Stimulated activated CD4-positive, alpha-beta T cell treated with anti-CD3 and anti-CD28 coated beads, Interleukin-15, amount 100 ng/mL, for 1 hour (primary cell): ENCODE results near the gene WDR26.

Experiments used
- DNase-seq, 2 donors: peaks; one replicate each; pipeline ENCODE4 v3.0.0-alpha.2; 2020; ENCODE audit warnings: low read depth in 1 of 2, low spot score in 1 of 2

Gene WDR26

DNA sequence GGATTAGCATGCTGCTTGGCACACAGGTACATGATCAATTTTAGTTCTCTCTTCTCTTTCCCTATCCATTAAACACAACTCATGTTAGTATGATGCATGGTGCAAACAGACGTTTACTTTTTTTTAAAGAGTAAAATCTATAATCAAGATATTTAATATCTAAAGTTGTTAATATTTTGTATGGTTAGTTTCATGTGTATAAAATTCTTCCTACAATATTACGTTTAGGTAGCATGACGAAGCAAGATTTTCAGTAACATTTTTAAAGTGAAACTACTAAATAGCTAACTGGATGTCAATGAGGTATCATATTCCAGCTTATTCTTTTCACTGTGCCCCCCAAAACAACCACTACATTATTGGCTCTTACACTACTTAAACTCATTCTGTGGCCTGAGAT lies 41.3 kb downstream of the WDR26 start:
- DNase-seq = no peak

DNA sequence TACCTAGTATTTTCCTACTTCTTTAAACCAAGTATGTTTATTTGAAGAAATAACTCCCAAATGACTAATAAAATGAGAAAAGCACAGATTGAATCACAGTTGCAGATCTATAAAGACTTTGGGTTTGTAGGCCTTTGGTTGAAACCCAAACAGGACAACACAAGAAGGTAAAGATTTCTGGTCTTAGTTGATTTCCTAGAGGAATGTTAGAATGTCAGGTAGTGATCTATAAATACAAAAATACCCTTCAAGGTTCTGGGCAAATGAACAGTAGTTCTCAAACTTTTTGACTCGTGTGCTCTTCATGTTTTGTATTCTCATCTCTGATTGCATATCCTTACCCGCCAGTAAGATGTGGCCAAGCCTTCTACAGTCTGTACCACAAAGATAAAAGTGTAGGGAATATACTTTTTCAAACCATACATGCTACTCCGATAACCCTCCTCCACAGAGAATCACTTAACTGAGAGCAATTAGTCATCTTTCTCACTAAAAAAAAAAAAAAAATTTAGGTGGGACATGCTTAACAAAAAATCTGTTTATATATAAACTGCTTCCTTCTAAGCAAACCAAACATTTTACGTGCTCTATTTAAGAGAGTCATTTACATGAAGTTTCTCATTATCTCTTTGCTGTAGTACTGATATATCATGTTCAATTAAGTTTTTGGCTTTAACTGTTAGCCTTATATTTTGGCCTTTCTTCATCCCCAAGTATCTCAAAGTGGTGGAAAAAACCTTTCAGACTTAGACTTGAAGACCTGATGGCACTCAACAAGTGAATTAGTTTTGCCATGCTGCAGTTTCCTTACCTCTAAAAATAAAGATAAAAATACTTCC lies 42.0 kb downstream of the WDR26 start:
- no peak for DNase-seq

DNA sequence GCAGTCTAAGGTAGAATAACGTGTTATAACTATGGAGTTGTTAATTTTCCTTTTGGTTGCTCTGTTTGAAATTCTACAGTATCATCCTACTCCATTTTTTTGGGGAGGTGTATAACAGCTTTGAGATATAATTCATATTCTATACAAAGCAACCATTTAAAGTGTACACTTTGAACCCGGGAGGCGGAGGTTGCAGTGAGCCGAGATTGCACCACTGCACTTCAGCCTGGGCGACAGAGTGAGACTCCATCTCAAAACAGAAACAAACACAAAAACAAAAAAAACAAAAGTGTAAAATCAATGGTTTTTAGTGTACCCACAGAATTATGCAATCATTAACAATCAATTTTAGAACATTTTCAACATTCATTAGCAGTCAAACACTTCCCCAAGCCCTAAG lies 44.1 kb downstream of the WDR26 start:
- no peak for DNase-seq

DNA sequence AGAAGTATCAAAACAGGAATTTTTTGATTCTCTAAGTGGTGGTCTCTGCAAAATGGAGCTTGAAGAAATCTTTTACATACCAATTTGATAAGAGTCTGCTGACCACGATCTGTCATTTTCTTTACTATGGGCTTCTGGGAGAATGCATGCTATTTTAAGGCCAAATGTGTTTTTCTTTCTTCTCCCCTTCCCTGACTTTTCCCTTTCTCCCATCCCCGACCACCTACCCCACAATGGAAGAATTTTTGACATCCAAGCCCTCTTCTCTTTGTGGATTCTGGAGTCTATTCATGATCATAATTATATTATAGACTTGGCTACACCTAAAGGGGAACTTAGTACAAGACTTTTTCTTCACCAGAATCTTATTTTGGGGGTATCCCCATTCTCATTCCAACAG lies 46.7 kb downstream of the WDR26 start:
- no peak for DNase-seq

DNA sequence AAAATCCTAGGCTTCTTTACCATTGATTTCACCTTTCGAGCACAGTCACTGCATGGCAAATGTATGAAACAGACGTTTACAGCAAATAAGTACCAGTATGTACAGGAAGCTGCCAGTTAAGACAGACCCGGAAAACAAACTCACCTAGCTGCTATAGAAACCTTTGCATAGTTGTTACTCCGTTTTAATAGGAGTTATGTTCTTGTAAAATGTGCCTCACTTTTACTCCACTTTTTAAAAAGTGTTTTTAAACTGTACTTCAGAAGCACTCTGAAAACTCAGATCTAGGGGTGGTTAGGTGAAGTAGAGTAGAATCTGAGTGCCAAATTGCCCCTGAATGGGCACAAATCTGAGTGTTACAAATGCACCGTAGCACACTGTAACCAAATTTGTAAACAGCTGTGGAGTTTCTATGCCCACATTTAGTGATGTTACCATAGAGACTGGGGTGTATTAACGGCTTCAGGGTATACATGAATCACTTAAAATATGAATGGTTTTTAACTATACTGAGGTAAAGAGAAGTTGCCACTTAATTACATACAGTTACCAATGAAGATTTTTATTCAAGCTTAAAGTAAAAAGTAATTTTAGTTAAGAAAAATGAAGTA lies 47.2 kb downstream of the WDR26 start:
- DNase-seq = no peak

DNA sequence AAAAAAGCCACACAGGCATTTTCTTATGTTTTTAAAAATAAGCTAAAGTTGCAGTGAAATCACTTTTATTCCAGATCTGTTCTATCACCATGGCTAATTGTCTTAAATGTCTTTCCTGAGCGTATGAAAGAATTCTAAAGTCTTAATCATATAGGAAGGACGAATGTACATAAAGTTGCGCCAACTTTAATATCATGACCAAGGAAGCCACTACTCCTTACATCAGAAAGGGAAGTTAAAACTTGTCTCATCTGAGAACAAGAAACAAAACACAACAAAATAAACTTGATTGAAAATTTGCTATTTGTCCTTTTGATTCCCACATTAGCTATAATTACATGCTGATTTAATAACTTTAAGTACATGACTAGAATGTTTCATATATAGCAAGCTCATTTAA lies 51.4 kb downstream of the WDR26 start:
- DNase-seq = no peak

DNA sequence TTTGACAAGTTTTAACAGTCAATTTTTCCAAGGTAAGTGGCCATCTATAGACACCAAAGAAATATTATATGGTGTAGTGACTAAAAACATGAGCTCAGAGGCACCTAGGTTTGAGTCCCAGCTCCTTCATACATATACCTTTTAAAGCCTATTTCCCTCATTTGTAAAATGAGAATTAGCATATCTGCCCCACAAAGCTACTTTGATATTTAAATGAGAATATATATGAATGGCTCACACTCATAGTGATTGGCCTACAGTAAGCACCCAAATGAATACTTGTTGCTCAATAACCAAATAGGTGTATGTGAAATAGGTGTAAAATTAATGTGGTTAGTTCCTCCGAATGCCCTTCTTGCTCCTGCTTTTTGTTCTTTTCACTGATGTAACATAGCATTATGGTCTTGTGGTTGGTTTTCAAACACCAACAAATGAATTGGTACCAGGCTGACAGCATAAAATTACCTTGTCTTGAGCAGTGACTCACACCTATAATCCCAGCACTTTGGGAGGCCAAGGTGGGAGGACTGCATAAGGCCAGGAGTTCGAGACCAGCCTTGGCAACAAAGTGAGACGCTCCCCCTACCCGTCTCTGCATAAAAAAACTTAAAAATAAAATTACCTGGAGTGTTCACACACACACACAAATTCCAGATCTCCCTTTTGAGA lies 52.6 kb downstream of the WDR26 start:
- no peak for DNase-seq

DNA sequence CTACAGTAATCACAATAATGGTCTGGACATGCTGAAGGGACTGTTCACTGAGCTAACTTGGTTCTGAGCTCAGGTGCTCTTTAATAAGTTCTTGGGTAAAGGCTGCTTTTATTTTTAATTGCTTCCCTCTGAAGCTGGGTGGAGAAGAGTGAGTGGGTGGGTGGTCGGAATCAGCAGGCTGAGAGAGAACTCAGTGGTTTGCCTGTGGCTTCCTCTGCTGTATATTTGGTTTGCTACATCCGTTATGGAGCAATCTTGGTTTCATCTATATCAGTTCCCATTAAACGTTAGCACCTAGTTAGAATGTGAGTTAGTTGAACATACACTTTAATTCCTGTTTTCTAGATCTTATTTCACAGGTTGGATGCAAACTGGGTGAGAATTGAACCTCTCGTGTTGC lies 54.6 kb downstream of the WDR26 start:
- DNase-seq = peak in 1 of 2 donors; percentile 12

DNA sequence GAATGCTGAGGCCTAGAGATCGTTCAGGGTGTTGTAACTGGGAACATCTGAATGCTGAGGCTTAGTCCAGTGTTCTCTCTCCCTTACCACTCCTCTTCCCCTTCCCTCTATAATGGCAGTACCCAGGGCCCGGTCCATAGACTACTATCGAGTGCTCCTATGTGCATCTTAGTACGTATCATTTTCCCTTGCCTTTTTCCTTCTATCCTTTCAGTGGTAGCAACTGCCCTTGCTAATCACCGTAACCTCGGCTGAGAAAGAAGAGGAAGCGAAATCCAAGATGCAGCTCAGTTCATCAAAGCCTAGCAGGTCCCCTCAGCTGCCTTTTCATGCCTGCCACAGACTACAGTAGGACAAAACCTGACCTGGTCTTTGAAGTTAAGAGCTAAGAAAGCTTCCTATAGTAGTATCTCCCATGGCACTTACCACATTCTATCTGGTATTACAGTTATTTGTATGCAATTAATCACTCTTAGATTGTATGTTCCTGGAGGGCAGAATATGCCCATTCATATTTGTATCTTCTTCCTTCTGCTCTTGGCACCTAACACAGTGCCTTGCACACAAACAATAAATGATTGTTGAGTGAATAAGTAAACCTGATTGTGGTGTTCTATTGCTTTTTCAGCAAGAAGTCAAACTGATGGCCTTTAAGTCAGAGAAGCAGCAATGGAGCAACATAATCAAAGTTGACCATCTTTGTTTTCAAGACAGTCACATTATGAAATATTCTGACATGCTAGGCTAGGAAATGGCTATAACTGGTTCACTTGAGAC lies 55.6 kb downstream of the WDR26 start:
- DNase-seq = no peak

DNA sequence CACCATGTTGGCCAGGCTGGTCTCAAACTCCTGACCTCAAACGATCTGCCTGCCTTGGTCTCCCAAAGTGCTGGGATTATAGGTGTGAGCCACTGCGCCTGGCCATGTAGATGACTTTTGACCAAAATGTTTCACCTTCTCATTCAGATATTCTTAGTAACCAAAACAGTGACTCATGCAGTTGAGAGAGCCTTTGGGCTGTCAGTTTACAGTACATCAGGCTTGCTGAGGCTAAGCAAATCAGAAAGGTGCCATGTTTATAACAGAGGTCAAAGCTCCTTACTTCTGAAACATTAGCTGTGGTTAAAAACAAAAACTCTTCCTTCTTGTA lies 57.0 kb downstream of the WDR26 start:
- no peak for DNase-seq

DNA sequence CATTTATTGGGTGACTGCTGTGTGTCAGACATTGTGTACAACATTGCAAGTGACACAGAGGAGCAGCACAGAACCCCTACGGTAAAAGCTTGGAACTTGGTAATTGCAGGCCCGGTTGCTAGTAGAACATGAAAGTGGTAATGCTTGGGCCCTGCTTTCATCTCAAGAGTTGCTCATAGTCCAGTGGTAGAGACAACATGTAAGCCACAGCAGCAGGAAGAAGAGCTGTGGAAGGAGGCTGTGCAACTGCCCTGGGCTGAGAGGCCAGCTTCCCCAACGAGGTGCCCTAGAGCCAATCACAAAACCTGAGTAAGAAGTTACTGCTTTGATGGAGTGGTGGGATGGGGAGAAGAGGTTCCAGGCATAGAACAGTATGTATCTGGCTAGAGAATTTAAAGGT lies 59.5 kb downstream of the WDR26 start:
- DNase-seq = no peak

DNA sequence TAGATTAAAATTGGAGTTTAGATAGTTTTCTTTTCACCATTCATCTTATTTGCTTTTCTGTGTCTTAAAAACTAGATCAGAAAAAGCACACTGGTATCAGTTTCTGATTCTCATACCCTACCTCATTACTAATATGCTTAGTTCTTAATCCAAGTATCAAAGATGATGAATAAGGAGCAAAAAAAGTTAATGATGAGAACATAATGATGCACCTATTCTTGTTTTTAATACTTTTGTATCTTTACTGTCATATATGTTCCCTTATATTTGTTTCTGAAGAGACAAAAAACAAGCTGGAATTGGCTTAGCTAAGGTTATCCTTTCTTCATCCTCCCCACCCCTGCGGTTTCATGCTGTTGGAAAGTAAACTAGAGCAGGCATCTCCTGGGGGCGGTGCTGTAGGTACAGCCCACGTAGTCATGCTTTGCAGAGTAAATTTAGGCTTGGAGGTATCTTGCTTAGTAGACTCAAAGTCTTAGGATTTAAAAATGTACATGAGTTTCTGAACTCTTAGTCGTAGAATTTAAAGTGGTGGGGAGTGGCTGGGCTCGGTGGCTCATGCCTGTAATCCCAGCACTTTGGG lies 61.5 kb downstream of the WDR26 start:
- DNase-seq = no peak

DNA sequence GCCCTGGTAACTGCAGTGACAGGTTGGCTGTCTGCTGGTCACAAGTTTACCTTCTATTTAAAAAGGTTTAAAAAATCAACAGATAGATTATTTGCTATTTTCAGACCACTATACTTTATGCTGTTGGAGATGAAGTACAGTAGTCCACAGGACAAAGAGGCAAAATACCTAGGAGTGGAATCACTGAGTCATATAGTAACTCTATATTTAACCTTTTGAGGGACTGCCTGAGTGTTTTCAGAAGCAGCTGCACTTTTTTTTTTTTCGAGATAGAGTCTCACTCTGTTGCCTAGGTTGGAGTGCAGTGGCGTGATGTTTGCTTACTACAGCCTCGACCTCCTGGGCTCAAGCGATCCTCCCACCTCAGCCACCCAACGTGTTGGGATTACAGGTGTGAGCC lies 66.2 kb downstream of the WDR26 start:
- DNase-seq = no peak

DNA sequence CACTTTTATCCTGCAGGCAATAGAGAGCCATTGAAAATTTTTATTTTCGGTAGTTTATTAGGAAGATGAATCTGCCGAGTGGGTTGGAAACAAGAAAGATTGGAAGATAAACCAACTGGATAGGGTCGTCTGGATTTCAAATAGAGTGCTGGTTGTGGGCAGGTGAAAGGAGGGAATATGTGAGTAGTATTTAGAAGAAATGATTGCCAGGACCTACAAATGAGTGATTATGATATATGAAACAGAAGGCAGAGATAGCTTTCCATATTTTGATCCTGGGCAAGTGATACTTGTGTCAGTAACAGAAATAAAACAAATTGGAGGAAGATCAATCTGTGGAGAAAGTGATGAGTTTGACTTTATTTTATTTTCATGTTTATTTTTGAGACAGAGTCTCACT lies 75.4 kb downstream of the WDR26 start:
- DNase-seq = no peak

DNA sequence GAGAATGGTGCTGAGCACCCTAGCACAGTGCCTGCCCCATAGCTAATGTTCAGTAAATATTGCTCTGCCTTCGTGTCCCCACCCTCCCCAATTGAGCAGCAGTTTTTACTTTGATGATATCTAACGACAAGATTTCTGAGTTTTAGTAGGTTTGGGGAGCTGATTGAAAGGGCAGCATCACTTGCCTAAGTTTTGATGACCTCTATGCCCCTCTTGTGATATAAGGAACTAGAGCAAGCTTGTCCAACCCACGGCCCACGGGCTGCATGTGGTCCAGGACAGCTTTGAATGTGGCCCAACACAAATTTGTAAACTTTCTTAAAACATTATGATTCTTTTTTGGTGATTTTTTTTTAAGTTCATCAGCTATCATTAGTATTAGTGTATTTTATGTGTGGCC lies 76.4 kb downstream of the WDR26 start:
- no peak for DNase-seq

DNA sequence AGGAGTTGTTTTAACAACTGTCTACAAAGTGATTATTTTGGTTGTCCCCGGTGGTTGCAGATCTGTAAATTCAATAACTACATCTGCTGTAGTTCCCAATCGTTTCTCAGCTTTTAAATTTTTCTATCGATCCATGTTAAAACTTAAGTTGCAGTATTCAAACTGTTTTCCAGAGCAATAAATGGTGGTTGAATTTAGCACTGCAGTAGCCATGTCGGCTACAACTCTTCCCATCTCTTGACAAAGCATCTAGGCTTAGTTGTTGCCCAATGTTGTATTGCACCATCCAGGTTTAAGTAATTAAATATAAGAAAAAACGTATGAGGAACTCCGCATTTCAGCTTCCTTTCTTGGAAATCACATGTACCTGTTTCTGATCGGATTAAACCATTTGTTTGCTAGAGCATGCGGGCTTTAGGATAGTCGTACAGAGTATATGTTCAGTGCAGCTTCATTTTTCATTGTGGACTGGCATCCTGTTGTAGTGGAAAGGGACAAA lies 76.9 kb downstream of the WDR26 start:
- DNase-seq = no peak

DNA sequence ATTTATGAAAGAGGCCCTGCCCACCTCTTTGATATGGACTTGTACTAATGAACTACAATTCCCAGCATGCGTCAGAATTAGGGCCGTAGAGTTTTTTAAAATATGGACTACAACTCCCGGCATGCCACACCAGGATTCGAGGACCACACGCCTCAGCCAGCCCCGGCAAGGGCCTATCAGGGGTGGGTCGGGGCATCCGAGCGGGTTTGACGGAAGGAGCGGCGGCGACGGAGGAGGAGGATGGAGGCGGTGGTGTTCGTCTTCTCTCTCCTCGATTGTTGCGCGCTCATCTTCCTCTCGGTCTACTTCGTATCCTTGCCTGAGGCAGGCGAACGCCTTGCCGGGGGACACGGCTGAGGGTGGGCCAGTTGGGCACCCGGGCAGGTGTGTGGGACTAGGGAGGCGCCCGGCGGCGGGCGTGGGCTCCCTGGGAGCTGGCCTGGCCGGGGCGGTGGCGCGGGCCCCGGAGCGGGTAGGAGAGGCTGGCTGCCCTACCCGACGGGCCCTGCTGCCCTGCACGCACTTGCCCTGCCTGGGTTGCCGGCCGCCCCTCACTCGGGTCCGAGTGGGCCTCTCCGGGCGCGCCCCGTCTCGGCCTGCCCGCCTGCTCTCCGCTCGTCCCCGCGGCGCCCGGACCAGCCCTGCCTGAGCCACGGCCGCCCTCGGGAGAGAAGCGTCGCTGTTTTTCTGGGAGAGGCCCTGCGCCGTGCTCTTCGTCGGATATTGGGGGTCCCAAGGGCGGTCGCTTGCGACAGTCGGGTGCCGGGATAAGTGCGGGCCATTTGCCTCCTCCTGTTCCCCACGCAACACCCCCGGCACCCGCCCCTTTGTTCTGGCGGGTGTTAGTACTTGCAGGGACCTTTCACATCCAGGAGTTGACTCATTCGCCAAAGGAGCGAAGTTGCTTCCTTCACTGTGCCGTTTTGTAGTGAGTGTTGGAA lies 77.6 kb downstream of the WDR26 start, which contains the start of gene CNIH4:
CNIH4 (plus strand) TSS at position 195 of the 941 bp plus-strand sequence; CDS start at position 241, 46 bp downstream.
- DNase-seq = peak; percentile 79

DNA sequence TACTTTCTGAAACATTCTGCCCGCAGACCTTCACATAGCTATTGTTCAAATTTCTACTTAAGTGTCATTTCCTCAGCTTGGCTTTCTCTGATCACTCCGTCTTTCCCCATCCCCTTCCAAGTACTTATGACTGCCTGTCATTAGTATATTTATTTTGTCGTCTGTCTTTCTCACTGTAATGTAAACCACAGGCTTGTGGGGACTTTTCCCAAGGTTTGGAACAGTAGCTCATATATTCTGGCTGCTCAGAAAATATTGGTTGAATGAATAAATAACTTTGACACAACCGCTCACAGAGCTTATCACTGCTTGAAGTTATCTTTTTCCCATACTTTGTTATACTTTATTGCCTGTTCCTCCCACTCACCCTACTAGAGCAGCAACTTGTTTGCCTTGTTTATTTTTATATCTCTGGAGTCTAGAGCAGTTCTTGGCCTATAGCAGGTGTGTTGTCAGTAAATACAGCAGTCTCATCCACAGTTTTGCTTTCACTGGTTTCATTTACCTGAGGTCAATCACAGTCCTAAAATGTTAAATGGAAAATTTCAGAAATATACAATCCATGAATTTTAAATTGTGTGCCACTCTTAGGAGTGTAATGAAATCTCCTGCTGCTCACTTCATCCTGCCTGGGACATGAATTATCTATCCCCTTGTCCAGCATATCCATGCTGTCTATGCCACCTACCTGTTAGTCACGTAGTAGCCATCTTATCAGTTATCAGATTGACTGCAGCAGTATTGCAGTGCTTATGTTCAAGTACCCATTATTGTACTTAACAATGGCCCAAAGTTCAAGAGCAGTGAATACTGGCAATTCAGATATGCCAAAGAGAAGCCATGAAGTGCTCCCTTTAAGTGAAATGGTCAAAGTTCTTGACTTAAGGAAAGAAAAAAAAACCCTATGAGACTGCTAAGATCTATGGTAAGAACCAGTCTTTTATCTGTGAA lies 80.3 kb downstream of the WDR26 start:
- DNase-seq = no peak
